HepG2 (cell line): ENCODE results near the gene RHBDD1. TPM values are rescaled to one million over a fixed set of nuclear protein-coding genes. Genes with fewer than 3 reads are reported as not detected.

Experiments used
- ATAC-seq: fragments of 200-7000 bp; cut with Tn5 transposase; 3 replicates; pipeline ENCODE4 v1.9.1; 2020; ENCODE audit warnings: mild to moderate bottlenecking, moderate library complexity
- BruUV-seq: library from RNA; stranded (reverse); fragments of 400-500 nt; replicated peaks from 2 replicates; lab custom pipeline; 2021; lab: Mats Ljungman, UMichigan
- CTCF ChIA-PET: fragments of 300-600 bp; formaldehyde crosslinking; extraction: SDS; loops from one replicate; lab custom pipeline; 2021; ENCODE audit warnings: low total read pairs, inconsistent platforms, low intra/inter-chr PET ratio; lab: Yijun Ruan, JAX
- POLR2A ChIA-PET: fragments of 350-600 bp; sonication (Branson Sonifier 250); formaldehyde crosslinking; loops from one replicate; lab custom pipeline; 2020; ENCODE audit warnings: antibody characterized with exemption, inconsistent platforms; lab: Yijun Ruan, JAX
- DNase-seq: peaks from one replicate; pipeline ENCODE4 v3.0.0-alpha.2; 2015; ENCODE audit warnings: low spot score
- FAIRE-seq: peaks from 3 replicates; lab custom pipeline; 2011; peaks lifted over from hg19 to GRCh38; lab: Jason Lieb, UNC
- H2AFZ ChIP-seq: one replicate; pipeline ENCODE4 v1.6.1; 2011; ENCODE audit warnings: low read length, inconsistent platforms
- H3K27ac ChIP-seq: fragments of 300-600 bp; 3 replicates; pipeline ENCODE4 v1.8.0; 2011; ENCODE audit warnings: mixed run types, mild to moderate bottlenecking, mixed read lengths, low read length, inconsistent platforms; ENCODE audit not compliant: insufficient read depth; ENCODE audit errors: extremely low read length
- H3K27me3 ChIP-seq, 2 experiments: fragments of 200-600 bp in 1 of 2; 2 replicates in 1 of 2; 3 replicates in 1 of 2; pipeline versions ENCODE4 v1.6.0 to v1.8.0; 2011; ENCODE audit warnings: low read length in 2 of 2, mild to moderate bottlenecking in 2 of 2, moderate library complexity in 2 of 2, inconsistent platforms in 1 of 2; ENCODE audit not compliant: insufficient read depth in 2 of 2, control insufficient read depth in 1 of 2
- H3K36me3 ChIP-seq, 2 experiments: fragments of 200-600 bp in 1 of 2; replicated peaks in 1 of 2; 2 replicates in 1 of 2; 3 replicates in 1 of 2; pipeline versions ENCODE4 v1.5.1 to v1.8.0; 2011; ENCODE audit warnings: low read length in 2 of 2, inconsistent platforms in 1 of 2; ENCODE audit not compliant: insufficient read depth in 2 of 2, control insufficient read depth in 1 of 2
- H3K4me1 ChIP-seq: 2 replicates; pipeline ENCODE4 v1.5.1; 2012; ENCODE audit warnings: low read length, inconsistent platforms; ENCODE audit not compliant: insufficient read depth
- H3K4me2 ChIP-seq: 2 replicates; pipeline ENCODE4 v1.6.0; 2011; ENCODE audit warnings: low read depth, low read length, inconsistent platforms
- H3K4me3 ChIP-seq, 3 experiments: fragments of 200-600 bp in 1 of 3; sonication (generic), shearing (Covaris generic) in 1 of 3; replicated peaks in 1 of 3; 2 replicates each; pipeline ENCODE4 v1.5.1; 2011 to 2016; ENCODE audit warnings: low read length in 3 of 3, inconsistent platforms in 2 of 3, low read depth in 2 of 3, mild to moderate bottlenecking in 2 of 3, control low read depth in 1 of 3, mixed read lengths in 1 of 3; ENCODE audit not compliant: insufficient read depth in 1 of 3
- H3K79me2 ChIP-seq: one replicate; pipeline ENCODE4 v1.6.1; 2011; ENCODE audit warnings: low read length, inconsistent platforms; ENCODE audit not compliant: insufficient read depth
- H3K9ac ChIP-seq: 2 replicates; pipeline ENCODE4 v1.6.0; 2011; ENCODE audit warnings: mild to moderate bottlenecking, low read depth, low read length, inconsistent platforms; ENCODE audit not compliant: insufficient read depth
- H3K9me3 ChIP-seq: 2 replicates; pipeline ENCODE4 v1.5.1; 2012; ENCODE audit warnings: mild to moderate bottlenecking, low read length
- H4K20me1 ChIP-seq: 2 replicates; pipeline ENCODE4 v1.6.0; 2011; ENCODE audit warnings: inconsistent platforms, mild to moderate bottlenecking, low read length, moderate library complexity; ENCODE audit not compliant: insufficient read depth
- ASH2L ChIP-seq: fragments of 300-600, 200-600 bp; sonication (generic); IDR thresholded peaks from 2 replicates; pipeline ENCODE4 v1.7.0; 2017; ENCODE audit warnings: low read depth, mild to moderate bottlenecking, moderate library complexity, mixed read lengths, low read length; ENCODE audit not compliant: insufficient read length
- E2F1 ChIP-seq: sonication (generic); formaldehyde crosslinking; IDR thresholded peaks from 2 replicates; pipeline ENCODE4 v1.5.0; 2020; ENCODE audit warnings: missing genetic modification reagents
- GTF3A ChIP-seq: sonication (generic); formaldehyde crosslinking; conservative IDR thresholded peaks from 2 replicates; pipeline ENCODE4 v1.4.0; 2020; ENCODE audit warnings: mild to moderate bottlenecking, missing genetic modification reagents
- HMGXB3 ChIP-seq: sonication (generic); formaldehyde crosslinking; IDR thresholded peaks from 2 replicates; pipeline ENCODE4 v1.4.0; 2020; ENCODE audit warnings: missing genetic modification reagents, borderline replicate concordance
- MAFK ChIP-seq, 2 experiments: IDR thresholded peaks in 1 of 2; conservative IDR thresholded peaks in 1 of 2; 2 replicates each; pipeline ENCODE4 v1.6.1; 2011; ENCODE audit warnings: improper control_type of control experiment in 2 of 2, low read length in 2 of 2
- MXD1 ChIP-seq: sonication (generic); formaldehyde crosslinking; IDR thresholded peaks from 2 replicates; pipeline ENCODE4 v1.4.0; 2020; ENCODE audit warnings: mild to moderate bottlenecking, missing genetic modification reagents
- MYPOP ChIP-seq: sonication (generic); formaldehyde crosslinking; IDR thresholded peaks from 2 replicates; pipeline ENCODE4 v1.8.1; 2023; ENCODE audit warnings: mild to moderate bottlenecking, moderate library complexity, missing genetic modification reagents
- POLR2A ChIP-seq, 2 experiments: IDR thresholded peaks; 2 replicates each; pipeline ENCODE4 v1.6.1; 2011; ENCODE audit warnings: low read depth in 2 of 2, low read length in 2 of 2, mild to moderate bottlenecking in 1 of 2, moderate library complexity in 1 of 2; ENCODE audit not compliant: insufficient read depth in 1 of 2
- SYNCRIP ChIP-seq: fragments of 200-400 bp; formaldehyde crosslinking; IDR thresholded peaks from 2 replicates; pipeline ENCODE4 v1.6.1; 2018; ENCODE audit warnings: mild to moderate bottlenecking, low read depth, low read length; ENCODE audit not compliant: insufficient read depth
- TCF7L2 ChIP-seq: IDR thresholded peaks from 2 replicates; pipeline ENCODE4 v1.6.1; 2011; ENCODE audit warnings: mild to moderate bottlenecking, low read depth, low read length, moderate library complexity
- TEF ChIP-seq: sonication (generic); formaldehyde crosslinking; IDR thresholded peaks from 2 replicates; pipeline ENCODE4 v1.5.0; 2020; ENCODE audit warnings: missing genetic modification reagents
- TRIM24 ChIP-seq: sonication (generic); formaldehyde crosslinking; IDR thresholded peaks from 2 replicates; pipeline ENCODE4 v1.8.0; 2022; ENCODE audit warnings: mild to moderate bottlenecking, missing genetic modification reagents
- ZBTB20 ChIP-seq: sonication (generic); formaldehyde crosslinking; IDR thresholded peaks from 2 replicates; pipeline ENCODE4 v1.8.1; 2023; ENCODE audit warnings: missing genetic modification reagents, low read depth, mild to moderate bottlenecking, borderline replicate concordance
- ZNF672 ChIP-seq: sonication (generic); formaldehyde crosslinking; IDR thresholded peaks from 2 replicates; pipeline ENCODE4 v1.8.1; 2022; ENCODE audit warnings: missing genetic modification reagents
- ZNF674 ChIP-seq: sonication (generic); formaldehyde crosslinking; IDR thresholded peaks from 2 replicates; pipeline ENCODE4 v1.5.0; 2020; ENCODE audit warnings: low read depth, mild to moderate bottlenecking, missing genetic modification reagents
- ZNF737 ChIP-seq: sonication (generic); formaldehyde crosslinking; IDR thresholded peaks from 2 replicates; pipeline ENCODE4 v1.5.0; 2020; ENCODE audit warnings: missing genetic modification reagents, mild to moderate bottlenecking, borderline replicate concordance
- ZNF772 ChIP-seq: sonication (generic); formaldehyde crosslinking; IDR thresholded peaks from 2 replicates; pipeline ENCODE4 v1.5.0; 2020; ENCODE audit warnings: mild to moderate bottlenecking, missing genetic modification reagents
- WGBS: methylation state at CpG from one replicate; pipeline ENCODE4 v1.1.6; 2017; ENCODE audit warnings: low lambda C conversion rate; 5-methylcytosine and 5-hydroxymethylcytosine counted together
- in situ Hi-C: cut with HindIII; loops from 2 replicates; pipeline ENCODE4 v1.10.0; 2017; ENCODE audit warnings: low pct_unique_long_range_greater_than_20kb; ENCODE audit not compliant: extremely low pct_ligation_motif_present
- intact Hi-C: fragments of 100-400 bp; cut with micrococcal nuclease; formaldehyde crosslinking; loops from one replicate; pipeline ENCODE4 v1.10.0; 2022; ENCODE audit not compliant: unreplicated experiment
- polyA plus RNA-seq, 8 experiments: library from polyadenylated mRNA; depleted of rRNA in 3 of 8; stranded (reverse) in 7 of 8; unstranded in 1 of 8; fragments of >200 nt; fragmentation: Illumina TruSeq in 4 of 8; extraction: Trizol in 4 of 8; gene quantifications; 2 replicates each; pipeline versions ENCODE4 v1.2.1 to v1.2.3, GENCODE V29; 2011 to 2016; ENCODE audit warnings: low read depth in 4 of 8, missing spikeins in 1 of 8, mixed read lengths in 1 of 8; ENCODE audit not compliant: insufficient read depth in 1 of 8
- total RNA-seq, 5 experiments: library from RNA; depleted of rRNA; stranded (reverse); fragments of >200 nt; fragmentation: Illumina TruSeq; extraction: Trizol; gene quantifications; 2 replicates each; pipeline ENCODE4 v1.2.3, GENCODE V29; 2016; ENCODE audit warnings: low read depth in 1 of 5

Gene RHBDD1
- total and polyA plus RNA-seq, 2 of the 13 experiments (the other 11 are each of a cell fraction or from before 2014, with no cell fraction given): 8.2 to 9.5 TPM

GRCh38 chr2:226836548-226836885 is 663 bp downstream of the RHBDD1 start:
- 2% methylated on average over 6 of the region's 6 CpGs for WGBS
- peak overlapping the region; percentile 90 for H2AFZ ChIP-seq
- TF ChIP-seq ZNF672 (no peak), HMGXB3 (no peak), ZNF737 (no peak), MXD1 (CRISPR knock-in tag) (no peak), ZNF772 (no peak), ZBTB20 (CRISPR knock-in tag) (no peak), SYNCRIP (no peak), MYPOP (CRISPR knock-in tag) (0 out of 2 replicates have a peak, but pooled peaks have one; percentile 7), POLR2A (IDR thresholded peaks at IDR 0.05; ENCODE audit: insufficient read depth in 1 of 2, low read depth in 2 of 2, low read length in 2 of 2) (0 out of 4 replicates have a peak, but pooled peaks of 1 of the 2 experiments have one; percentile 1), TCF7L2 (no peak), ZNF674 (CRISPR knock-in tag) (no peak), E2F1 (no peak), TEF (CRISPR knock-in tag) (no peak), MAFK (conservative IDR thresholded peaks at IDR 0.05 in 1 of 2, IDR thresholded peaks at IDR 0.05 in 1 of 2; ENCODE audit: low read length in 2 of 2) (peak in 1 of 2 experiments; percentile 19; a peak in 1 of 4 replicates), TRIM24 (no peak), ASH2L (peak; percentile 1), GTF3A (CRISPR knock-in tag) (peak; percentile 13; the same call in 1 of the 2 replicates)

More at GRCh38 chr2:226836548-226836885, 663 bp downstream of the RHBDD1 start:
- in situ Hi-C loops (no loop called here), intact Hi-C loops (loop anchor here (1.0 kb wide), 1 partner anchor 34 kb away; no protein-coding TSS in a partner anchor)
- ATAC-seq: peak; percentile 40
- no peak for FAIRE-seq
- Histone ChIP-seq H3K4me1 (peaks cover 36% of the 10 kb centered on the region), H3K27me3 (no peaks in the 10 kb centered on the region), H3K79me2 (no peaks in the 10 kb centered on the region), H3K9me3 (no peaks in the 10 kb centered on the region), H4K20me1 (no peaks in the 10 kb centered on the region), H3K4me2 (peak overlapping the region; percentile 88), H3K27ac (peak overlapping the region; percentile 59), H3K9ac (peak overlapping the region; percentile 76), H3K4me3 (peak overlapping the region; percentile 68 to 84 (median 77)), H3K36me3 (no peaks in the 10 kb centered on the region)
- BruUV-seq: TSS peak; percentile 79
- DNase-seq: no peak
- POLR2A ChIA-PET: interaction anchor here (0.7 to 2.7 kb wide), 3 partner anchors 10 to 149 kb away, joined by 3 to 15 read pairs (median 4); no protein-coding TSS in a partner anchor
- CTCF ChIA-PET: no interaction called here
